ENCODE data around the gene PES1. TPM values are rescaled to one million over a fixed set of nuclear protein-coding genes. Genes with fewer than 3 reads are reported as not detected.

The PES1 gene
- 45.1 and 47.9 TPM in 2 replicates for total RNA-seq

DNA sequence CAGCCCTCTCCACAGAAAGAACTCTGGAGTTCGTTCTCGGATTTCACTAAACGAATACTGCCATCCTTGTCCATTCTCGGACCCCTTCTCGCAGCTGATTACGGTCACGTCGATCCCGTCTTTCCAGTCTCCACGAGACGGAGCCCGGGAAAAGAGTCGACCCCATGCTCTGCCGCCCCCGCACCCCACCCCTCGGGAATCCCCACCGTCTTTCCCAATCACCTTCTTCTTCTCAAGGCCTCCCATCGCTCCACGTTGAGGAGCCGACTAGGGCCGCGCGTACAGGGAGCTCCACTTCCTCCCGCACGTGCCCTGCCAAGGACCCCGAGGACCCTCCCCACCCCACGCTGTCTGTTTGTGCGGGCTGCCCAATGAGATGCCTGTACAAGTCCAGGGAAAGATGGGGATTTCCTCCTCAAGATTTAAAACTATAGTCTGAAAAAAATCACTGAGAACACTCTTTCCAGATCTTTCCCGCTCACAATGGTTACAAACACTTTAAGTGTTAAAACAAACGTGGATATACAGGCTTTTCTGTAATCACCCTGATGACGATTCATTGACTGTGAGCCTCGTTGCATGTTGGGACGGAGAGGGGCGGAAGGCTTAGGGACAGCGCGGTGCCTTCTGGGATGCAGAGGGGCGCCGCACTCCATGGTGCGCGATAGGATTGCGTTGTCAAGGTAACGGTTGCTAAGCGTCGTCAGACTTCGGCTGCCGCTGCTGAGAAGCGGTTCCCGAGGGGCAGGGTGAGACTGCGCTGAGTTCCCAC lies at the start of gene PES1:
PES1 (minus strand) TSS at position 323 of the 772 bp plus-strand sequence; CDS start at position 246, 77 bp downstream.

DNA sequence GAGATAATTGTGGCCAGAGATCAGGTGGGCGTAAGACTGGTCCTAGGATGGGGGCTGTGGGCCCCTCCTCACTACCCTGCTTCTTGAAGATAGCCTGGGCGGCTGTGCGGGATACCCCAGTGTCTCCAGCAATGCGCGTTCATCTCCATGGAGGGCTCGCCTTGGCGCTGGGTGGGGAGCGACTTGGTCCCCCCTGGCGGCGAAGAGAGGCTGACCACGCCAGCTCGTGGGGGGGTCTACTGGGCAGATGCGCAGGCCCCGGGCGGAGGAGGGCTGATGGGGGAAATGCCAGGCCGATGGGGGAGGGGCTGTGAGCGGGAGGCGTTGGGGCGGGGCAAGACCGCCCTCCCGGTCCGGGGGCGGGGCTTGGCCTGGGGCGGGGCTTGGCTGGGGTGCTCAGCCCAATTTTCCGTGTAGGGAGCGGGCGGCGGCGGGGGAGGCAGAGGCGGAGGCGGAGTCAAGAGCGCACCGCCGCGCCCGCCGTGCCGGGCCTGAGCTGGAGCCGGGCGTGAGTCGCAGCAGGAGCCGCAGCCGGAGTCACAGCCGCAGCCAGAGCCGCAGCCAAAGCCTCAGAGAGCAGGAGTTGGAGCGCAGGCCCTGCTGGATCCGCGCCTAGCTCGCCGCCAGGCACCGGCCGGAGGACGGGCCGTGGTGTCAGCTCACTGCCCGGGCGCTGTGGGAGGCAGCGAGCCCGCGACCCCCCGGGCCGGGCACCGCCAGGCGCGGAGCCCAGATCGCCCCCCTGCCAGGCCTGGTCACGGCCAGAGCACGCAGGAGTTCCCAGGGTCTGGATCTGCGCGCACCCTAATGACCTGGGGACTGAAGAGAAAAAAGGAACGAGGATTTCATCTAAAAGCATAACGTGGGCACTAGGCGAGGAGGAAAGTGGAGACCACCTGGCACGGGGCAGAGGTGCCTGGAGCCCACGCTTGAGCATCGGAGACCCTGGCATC lies 43.8 kb upstream of the PES1 start, which contains the start of gene SLC35E4:
SLC35E4 (plus strand) TSS at position 509 of the 953 bp plus-strand sequence. CDS start 670 bp downstream, outside the sequence.

DNA sequence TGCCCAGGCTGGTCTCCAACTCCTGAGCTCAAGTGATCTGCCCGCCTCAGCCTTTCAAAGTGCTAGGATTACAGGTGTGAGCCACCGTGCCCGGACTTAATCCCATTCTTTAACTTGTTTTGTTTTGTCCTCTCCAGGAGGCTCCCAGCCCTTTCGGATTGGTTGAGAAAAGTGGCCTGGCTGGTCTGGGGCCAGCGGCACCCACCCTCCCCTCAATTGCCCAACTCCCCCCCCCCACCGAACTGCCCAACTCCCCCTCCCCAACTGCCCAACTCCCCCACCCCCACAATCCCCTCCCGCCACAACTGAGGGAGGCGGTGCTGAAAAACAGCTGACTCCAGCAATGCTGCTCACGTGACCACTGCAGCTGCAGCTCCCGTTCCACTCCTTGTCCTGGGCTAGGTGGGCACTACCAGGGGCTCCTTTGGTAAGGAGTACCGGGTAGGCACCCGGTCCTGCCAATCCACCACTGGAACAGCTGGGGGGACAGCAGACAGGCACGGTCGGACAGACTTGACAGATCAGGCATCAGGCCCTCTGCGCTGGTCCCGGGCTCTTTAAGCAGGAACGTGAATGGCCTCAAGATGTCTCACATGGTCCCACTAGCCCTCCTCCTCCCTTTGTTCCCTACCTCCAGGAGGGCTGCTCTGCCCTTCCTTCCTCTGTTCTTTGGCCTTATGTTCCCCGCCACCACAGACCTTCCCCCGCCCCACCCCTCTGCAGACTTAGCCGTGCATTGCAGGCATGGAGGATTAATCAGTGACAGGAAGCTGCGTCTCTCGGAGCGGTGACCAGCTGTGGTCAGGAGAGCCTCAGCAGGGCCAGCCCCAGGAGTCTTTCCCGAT lies 15.0 kb upstream of the PES1 start, which contains the start of gene TCN2:
TCN2 (plus strand) TSS at position 720 of the 845 bp plus-strand sequence. CDS start 158 bp downstream, outside the sequence.

DNA sequence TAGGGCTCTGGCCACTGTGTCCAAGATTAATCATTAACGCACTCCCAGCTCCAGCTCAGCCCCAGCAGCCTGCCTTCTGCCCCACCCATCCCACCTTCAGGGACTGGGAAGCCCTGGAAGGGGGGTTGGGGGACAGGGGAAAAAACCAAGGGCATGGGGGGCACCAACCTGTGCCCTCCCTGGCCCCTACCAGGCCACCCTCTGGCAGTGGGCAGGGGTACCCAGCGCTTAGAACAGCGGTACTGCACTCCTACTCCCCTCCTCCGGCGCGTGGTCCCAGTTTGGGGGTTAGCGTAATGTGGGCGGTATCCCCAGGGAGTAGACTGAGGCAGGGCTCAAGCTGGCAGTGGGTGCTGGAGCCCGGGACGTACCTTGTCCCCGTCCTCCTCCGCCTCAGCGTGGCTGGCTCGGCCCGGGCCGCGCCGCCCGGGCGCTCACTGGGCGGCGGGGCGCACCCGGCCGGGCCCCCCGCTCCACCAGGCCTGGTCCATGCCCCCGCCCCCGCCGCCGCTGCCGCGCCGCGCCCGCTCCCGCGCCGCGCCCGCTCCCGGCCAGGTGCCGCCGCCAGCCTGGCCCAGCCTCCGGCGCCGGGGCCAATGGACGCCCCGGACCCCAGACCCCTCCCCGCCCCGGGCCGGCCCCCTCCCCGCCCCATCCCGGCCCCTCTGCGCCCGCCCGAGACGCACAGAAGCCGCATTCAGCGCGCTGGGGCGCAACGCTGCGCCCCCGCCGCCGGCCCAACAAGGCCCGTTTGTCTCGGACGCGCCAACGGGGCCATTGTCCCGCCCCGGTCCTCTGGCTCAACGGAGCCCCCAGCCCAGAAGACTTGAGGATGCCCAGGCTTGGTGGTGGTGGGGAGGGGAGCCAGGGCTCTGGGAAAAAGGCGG lies 17.4 kb downstream of the PES1 start, which contains the start of gene GAL3ST1:
GAL3ST1 (minus strand) TSS at position 571 of the 887 bp plus-strand sequence. CDS start 17,273 bp downstream, outside the sequence.

DNA sequence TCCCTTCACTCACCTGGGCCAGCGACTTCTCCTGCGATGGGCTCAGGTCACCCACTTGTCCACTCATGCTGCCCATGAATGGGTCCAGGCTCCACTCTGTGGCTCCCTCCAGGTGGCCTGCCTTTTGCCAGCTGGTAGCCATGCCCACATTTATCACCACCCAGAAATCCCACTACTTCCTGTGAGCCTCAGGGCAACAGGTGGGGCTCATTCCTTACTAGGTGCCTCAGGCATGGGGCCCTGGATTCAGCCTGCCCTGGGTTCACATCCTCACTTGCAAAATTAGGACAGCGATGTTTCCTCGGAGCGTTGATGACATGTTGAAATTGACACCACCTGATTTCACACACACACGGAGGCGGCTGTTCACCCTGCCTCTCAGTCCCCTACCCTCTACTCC lies 45.1 kb downstream of the PES1 start, which contains the start of gene SEC14L6:
SEC14L6 (minus strand) TSS at position 126 of the 400 bp plus-strand sequence; CDS start at position 67, 59 bp downstream.

Other genes with a start within 250 kb of the PES1 start
- gene SF3A1, start 235.0 kb downstream of the PES1 start, total RNA-seq, result 36.5 and 75.8 TPM in 2 replicates
- 3.5 and 8.0 TPM in 2 replicates for gene CCDC157, start 234.9 kb downstream of the PES1 start, total RNA-seq
- gene RNF215, start 204.5 kb downstream of the PES1 start, total RNA-seq, result 21.6 and 23.4 TPM in 2 replicates
- gene SEC14L2, start 194.9 kb downstream of the PES1 start, total RNA-seq, result 34.9 and 36.1 TPM in 2 replicates
- gene MTFP1, start 166.1 kb downstream of the PES1 start, total RNA-seq, result 7.1 and 22.7 TPM in 2 replicates
- not detected in 2 replicates for gene SEC14L3, start 119.9 kb downstream of the PES1 start, total RNA-seq
- not detected in 2 replicates for gene SEC14L4, start 86.2 kb downstream of the PES1 start, total RNA-seq
- not detected in 2 replicates for gene SEC14L6, start 45.2 kb downstream of the PES1 start, total RNA-seq
- 0.39 and 1.3 TPM in 2 replicates for gene GAL3ST1, start 17.2 kb downstream of the PES1 start, total RNA-seq
- 11.9 and 49.5 TPM in 2 replicates for gene TCN2, start 15.3 kb upstream of the PES1 start, total RNA-seq
- gene SLC35E4, start 43.9 kb upstream of the PES1 start, total RNA-seq, result 2.4 and 3.9 TPM in 2 replicates
- gene DUSP18, start 76.0 kb upstream of the PES1 start, total RNA-seq, result 13.0 and 16.9 TPM in 2 replicates
- gene OSBP2, start 103.0 kb upstream of the PES1 start, total RNA-seq, result 0.11 and 1.2 TPM in 2 replicates